NCI-H2081 treated with DMSO at 0.1 percent for 48 hours (cell line): ENCODE measurements around the gene FUT9.
A peak's percentile ranks its signal among the peaks of the same experiment; 100 is the strongest.

Source experiments
- DNase-seq: peaks from one replicate; lab custom pipeline; 2025; lab: John Stamatoyannopoulos, UW

The FUT9 gene

GRCh38 chr6:96073555-96073954 is 57.8 kb downstream of the FUT9 start:
- DNase-seq, result no peak

GRCh38 chr6:96074006-96074405 is 58.2 kb downstream of the FUT9 start:
- no peak for DNase-seq

- no peak for DNase-seq
Observed at GRCh38 chr6:96075826-96076225, 60.1 kb downstream of the FUT9 start.

DNA sequence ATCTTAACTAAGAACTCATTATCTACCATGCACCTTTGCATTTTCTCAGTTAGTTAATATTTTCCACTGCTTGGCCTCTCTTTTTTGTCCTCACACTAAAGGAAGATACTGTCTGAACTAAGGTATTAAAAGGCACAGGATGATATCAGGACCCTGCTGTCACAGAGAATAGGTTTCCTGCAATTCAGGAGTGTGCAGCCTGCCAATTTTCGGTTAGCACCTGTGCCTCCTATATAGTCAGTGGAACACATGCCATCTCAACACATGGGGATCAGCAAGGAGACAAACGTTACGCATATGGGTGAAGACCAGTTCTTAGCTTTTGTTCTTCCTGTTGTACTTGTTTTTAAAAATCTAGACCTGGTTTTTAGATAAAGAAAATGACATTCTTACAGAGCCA is 71.0 kb downstream of the FUT9 start:
- DNase-seq, result peak; percentile 81

GRCh38 chr6:96089173-96089572 is 73.4 kb downstream of the FUT9 start:
- no peak for DNase-seq

DNA sequence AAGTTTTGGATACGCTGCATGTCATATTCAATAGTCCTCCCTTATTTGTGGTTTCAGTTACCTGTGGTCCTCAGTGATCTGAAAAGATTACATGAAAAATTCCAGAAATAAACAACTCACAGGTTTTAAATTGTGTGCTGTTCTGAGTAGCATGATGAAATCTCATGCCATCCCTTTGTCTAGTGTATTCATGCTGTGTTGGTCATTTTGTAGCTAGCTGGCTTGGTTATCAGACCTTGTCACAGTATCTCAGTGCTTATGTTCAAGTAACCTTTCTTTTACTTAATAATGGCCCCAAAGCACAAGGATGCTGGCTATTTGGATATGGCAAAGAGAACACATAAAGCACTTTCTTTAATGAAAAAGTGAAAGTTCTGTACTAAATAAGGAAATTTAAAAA is 78.3 kb downstream of the FUT9 start:
- no peak for DNase-seq

GRCh38 chr6:96099069-96099468 is 83.3 kb downstream of the FUT9 start:
- no peak for DNase-seq

DNA sequence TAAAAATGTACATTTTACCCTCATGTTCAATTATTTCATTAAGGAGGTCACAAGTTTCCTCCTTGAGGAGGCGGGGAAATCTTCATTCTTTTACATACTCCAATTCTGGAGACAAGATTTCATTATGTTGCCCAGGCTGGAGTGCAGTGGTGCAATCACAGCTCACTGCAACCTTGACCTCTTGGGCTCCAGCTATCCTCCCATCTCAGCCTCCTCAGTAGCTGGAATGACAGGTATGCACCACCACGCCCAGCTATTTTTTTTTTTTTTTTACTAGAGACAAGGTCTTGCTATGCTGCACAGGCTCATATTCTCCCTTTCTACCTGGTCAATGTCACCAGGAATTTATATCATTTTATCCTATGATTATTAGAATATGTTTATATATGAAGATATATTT is 85.8 kb downstream of the FUT9 start:
- DNase-seq, result no peak

- DNase-seq, result no peak
Observed at GRCh38 chr6:96104910-96105309, 89.1 kb downstream of the FUT9 start.

DNA sequence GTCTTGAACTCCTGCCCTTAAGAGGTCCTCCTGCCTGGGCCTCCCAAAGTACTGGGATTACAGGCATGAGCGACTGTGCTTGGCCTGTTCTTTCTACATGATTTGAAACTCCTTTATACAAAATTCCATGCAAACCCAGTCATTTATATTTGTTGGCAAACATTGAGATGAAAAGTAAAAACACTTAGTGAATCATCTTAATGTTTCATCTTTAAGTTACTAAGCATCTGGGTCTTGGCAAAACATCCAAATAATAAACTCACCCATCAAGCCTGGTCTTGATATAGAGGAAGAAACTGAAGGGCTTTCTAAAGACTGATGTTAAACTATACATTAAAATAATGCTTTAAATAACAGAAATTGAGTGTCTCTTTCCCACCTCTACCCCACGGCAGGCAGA is 95.1 kb downstream of the FUT9 start:
- DNase-seq, result no peak

DNA sequence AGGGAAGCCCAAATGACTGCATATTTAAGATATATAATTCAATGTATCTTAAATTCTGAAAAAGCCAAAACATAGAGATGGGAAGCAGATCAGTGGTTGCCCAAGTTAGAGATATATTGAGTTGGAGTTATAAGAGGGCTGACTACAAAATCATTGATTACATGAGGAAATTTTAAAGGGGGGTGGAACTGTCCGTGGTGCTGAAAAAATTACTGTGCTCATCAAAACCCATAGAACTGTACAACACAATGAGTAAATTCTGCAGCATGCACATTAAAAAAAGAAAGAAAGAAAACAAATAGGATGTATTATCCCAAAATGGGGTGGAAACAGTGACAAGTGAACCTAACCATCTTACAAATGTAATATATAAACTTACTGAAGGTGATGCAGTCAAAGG is 100.9 kb downstream of the FUT9 start:
- no peak for DNase-seq

GRCh38 chr6:96124778-96125177 is 109.0 kb downstream of the FUT9 start:
- DNase-seq, result no peak

DNA sequence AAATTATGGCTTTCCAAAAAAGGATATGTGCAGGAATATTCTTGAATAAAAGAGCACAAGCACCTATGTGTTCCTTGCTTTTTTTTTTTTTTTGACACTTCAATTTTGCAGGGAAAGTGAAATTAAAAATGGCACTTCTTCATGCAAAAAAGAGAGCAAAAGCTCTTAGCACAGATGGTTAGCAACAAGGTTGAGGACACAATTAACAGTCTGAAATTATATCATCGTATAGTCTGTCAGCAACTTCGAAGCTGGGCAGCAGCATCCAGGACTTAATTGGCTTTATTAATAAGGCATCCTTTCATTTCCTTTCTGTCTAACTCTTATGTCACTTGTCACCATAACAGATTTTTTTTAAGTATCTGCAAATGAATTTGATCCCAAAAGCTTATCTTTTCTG is 122.6 kb downstream of the FUT9 start:
- DNase-seq, result no peak

- DNase-seq, result no peak
Observed at GRCh38 chr6:96142142-96142541, 126.4 kb downstream of the FUT9 start.

DNA sequence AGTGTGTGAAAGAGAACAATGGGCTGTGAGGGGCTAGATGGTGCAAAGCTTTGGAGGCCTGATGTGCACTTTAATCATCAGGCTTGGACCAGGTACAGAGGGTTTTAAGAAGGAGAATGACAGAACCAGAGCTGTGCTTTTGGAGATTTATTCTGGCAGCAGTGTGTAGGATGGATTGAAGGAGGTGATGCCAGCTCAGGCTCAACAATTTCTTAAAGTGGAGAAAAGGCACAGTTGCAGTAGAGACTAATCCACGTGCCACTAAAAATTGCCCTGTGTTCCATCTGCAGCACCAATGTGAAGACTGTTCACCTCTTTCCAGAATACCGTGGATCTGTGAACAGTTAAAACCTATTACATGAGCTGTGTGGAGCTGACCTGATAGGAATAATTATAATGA is 134.7 kb downstream of the FUT9 start:
- no peak for DNase-seq

DNA sequence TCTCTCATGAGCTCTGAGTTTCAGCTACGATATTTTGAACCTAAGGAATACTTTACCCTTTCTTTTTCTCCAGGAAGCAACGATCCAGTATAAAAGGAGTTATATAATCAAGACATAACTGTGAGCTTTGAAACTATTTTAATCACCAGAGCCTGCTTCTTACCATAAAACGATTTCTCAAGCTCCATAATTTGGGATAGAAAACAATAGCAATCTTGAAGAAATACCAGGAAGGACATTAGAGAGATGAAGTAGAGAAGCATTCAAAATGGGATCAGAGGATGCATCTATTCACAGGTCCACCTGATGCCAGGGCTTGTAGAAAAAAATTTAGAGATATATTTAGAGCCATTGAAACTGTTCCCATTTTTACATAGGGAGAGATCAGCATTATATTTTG is 135.9 kb downstream of the FUT9 start:
- no peak for DNase-seq

DNA sequence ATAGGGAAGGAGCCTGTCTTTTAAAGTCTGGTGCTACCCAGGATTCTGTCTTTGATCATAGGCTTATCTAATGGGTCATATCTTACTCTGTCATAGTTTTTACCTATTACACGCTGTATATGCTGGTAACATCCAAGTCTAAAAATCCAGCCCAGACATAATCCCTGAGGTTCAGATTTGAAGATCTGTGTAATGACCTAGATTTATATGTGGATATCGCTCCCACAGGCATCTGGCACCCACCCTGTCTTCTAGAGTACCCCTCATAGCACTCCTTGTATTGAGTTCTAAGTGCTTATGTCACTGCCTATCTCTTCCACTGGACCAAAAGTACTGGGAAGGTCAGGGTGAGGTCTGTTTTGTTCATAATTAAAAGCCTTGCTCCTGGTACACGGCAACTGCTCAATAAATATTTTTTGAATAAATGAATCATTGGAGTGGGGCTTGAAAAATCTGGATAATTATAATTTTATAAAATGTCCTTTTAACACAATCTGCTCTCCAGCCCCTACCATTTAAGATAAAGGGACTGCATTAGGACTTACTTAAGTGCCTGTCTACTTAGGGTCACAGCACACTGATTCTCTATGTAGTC is 136.4 kb downstream of the FUT9 start:
- no peak for DNase-seq

GRCh38 chr6:96153775-96154174 is 138.0 kb downstream of the FUT9 start:
- no peak for DNase-seq

DNA sequence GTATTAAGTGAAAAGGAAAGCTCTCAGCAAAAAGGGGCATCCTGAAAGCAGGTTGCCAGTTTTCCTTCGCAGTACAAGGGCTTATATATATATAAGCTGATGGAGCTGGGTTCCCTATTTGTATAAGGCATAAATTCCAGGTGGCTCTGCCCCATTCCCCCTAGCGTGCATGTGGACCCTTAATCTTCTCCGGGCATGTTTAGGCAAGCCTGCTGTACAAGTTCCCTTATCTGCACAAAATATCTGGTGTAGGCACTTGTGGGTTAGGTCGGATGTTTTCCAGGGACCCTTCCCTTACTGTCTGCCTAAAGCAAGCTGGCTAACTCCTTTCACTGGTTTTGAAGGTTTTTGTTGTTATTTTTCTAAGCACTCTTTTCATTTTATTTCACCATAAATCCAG is 140.7 kb downstream of the FUT9 start:
- no peak for DNase-seq

GRCh38 chr6:96157018-96157565 is 141.3 kb downstream of the FUT9 start:
- no peak for DNase-seq

DNA sequence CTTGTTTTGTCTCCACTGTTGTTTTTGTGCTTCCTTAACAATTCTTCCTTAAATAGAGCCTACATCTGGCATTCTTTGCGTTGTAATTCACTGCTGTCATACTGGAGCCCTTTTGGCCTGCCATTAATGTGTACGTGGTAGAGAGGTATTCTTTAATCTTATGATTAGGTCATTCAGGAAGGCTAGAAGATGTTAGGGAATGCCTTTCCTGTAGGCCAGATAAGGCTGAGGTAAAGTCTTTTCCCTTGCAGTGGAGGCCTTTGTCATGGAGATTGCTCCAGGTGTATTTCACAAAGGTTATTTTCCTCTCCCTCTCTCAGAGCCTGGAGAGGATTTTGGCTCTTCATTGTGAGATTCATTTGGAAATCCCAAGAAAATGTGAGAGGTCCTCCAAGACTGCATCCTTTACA is 146.9 kb downstream of the FUT9 start:
- no peak for DNase-seq

DNA sequence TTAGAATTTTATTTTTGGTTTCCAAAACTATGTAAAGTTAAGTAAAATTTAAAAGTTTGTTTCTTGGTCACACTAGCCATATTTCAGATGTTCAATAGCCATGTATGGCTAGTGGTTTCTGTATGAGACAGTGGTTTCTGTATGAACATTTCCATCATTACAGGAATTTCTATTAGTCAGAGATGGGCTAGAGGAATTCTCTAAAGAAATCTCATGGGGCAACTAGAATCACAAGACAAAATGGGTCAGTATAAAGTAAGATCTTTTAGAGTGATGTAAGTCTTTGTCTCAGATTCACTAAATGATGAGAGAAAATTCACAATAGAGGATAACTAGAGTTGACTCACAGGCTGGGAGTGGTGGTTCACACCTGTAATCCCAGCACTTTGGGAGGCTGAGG is 149.0 kb downstream of the FUT9 start:
- DNase-seq, result no peak

GRCh38 chr6:96171112-96171511 is 155.3 kb downstream of the FUT9 start:
- no peak for DNase-seq

DNA sequence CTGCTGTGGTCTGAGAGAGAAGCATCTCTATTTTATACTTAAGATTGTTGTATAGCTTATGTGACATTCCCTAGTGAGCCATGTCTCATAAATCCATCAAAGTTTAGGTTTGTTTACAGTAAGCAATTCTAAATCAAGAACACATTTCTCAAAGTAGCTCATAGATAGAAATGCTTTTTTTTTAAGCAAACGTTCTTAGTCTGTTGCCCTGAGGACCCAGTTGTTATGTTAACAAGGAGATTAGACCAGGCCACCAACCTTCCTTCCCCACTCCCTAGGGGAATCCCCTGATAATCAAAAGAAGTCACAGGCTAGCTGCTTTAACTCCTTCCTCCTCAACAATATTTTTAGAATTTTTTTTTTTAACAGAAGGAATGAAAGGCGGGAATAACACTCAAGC is 169.0 kb downstream of the FUT9 start:
- DNase-seq, result no peak

GRCh38 chr6:96186094-96186493 is 170.3 kb downstream of the FUT9 start:
- no peak for DNase-seq
